GM18870 (cell line): ENCODE results near the gene PARVG.

ENCODE experiments used
- ATAC-seq: cut with Tn5 transposase; IDR thresholded peaks from one replicate; pipeline ENCODE4 v1.9.1; 2021; ENCODE audit warnings: moderate library complexity; ENCODE audit not compliant: unreplicated experiment

PARVG gene

DNA sequence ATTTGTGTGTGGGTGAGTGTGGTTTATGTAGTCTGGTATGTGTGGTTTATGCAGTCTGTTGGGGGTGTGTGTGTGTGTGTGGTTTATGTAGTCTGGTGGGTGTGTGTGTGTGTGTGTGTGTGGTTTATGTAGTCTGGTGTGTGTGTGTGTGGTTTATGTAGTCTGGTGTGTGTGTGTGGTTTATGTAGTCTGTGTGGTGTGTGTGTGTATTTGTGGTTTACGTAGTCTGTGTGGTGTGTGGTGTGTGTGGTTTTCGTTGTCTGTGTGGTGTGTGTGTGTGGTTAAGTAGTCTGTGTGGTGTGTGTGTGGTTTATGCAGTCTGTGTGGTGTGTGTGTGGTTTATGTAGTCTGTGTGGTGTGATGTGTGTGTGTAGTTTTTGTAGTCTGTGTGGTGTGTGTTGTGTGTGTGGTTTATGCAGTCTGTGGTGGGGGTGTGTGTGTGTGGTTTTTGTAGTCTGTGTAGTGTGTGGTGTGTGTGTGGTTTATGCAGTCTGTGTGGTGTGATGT is 26.2 kb upstream of the PARVG start:
- ATAC-seq = no peak

DNA sequence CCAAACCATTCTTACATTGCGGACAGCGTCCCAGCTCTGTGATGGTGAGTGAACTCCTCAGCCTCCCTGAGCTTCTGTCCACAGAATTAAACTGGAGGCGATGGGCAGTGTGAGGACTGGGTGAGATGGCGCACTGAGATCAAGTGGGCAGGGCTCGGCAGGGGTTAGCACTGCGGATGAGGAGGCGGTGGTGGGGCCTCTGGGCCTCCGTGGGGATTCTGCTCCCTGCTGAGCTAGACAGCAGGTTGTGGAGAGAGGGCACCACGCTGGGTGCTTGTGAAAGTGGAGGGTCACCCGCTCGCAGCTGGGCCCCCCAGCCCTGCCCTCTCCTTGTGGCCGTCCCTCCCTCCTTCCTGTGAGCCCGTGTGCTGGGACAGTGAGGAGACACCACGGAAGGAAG is 25.6 kb upstream of the PARVG start:
- ATAC-seq = no peak

DNA sequence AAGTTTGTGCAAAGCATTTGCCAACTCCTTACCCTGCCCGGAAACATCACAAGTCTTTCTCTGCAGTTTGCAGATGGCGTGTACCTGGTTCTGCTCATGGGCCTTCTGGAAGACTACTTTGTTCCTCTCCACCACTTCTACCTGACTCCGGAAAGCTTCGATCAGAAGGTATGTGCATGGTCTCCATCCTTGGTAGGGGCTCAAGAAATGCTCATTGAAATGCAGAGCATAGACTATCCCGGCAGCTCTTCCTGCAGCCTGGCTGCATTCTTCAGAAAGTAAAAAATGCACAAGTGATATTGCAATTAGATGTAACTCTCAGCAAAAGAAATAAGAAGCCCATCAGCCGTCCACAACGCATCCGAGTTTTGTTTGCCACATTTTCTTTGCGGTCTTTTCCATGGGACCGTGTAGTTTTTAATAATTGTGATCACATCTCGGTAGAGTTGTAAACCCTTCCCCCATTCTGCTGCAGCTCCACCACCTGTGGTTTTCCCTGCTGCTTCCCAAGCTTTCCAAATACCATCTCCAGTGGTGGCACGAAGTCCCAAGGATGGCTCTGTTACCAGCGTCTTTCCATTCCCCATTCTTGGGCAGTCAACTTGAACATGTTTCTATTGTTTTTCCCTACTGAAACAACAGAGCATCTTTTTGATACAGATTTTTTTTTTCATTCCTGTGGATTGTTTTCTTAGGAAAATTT is 22.7 kb upstream of the PARVG start:
- ATAC-seq = no peak

DNA sequence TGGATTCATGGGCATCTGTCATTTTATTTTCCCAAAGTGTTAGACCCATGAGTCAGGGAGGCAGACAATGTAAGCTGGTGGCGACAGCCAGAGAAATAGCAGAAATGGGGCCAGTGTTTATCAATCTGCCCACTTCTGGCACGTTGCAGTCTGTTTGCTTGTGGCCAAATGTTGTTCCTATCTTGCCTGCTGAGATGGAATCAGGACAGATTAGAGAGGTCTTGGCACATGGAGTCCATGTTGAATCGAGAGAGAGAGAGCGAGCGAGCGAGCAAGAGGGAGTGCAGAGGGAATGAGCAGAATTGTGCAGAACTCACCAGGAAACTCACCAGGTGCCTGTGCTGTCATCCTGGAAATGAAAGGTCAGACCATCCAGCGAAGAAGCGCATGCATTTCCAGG is 21.9 kb upstream of the PARVG start:
- ATAC-seq = no peak

DNA sequence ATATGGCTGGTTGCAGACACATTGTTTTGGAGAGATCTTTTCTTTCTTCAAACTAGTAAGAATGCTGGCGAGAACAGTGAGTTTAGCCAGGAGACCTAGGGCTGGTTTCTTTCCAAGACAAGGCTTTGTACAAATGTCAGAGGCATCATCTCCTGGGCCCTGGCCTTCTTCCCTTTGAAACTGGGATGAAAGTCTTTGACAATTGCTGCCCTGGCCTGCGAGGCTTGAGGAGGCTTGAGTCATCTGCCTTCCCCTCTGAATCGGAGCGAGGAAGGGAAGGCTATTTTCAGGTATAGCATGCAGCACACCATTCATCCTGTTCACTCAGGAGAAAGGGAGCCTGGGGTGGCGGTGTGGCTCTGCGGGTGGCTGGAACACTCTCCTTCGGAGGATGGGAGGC is 21.5 kb upstream of the PARVG start:
- ATAC-seq = no peak

DNA sequence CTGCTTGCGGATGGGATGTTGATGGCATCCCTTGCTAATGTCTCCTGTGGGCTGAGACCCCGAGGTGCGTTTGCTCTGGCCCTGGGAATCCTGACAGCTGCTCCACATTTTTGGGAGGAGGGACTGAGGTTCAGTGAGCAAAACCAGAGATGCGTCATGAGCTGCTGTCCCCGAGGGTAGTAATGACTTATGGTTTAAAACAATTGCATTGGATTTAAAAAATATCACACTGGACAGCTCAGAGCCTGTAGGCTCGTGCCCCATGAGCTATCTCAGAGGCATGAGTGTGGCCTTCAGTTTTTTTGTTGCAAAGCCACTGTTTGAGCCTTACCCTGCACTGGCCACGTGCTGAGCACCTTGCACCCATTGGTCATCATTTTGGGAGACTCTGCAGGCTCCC is 20.9 kb upstream of the PARVG start:
- ATAC-seq = no peak

DNA sequence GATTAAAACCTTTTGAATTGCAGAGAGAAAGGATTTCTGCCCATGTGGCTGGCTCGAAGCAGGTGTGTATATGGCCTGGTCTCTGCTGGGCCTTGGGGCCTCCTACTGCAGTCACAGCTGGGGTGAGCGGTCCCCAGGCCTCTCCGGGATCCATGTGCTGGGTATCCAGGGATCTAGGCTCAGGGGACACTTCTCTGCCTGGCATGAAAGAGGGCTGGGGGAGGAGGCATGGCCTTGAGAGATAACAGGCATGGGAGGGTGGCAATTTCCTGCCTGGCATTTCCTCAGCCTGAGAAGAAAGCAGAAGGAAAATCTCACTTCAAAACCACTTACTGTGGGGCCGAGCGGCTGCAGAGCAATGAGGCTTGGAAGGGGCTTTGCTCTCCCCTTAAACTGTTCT is 20.3 kb upstream of the PARVG start:
- no peak for ATAC-seq

DNA sequence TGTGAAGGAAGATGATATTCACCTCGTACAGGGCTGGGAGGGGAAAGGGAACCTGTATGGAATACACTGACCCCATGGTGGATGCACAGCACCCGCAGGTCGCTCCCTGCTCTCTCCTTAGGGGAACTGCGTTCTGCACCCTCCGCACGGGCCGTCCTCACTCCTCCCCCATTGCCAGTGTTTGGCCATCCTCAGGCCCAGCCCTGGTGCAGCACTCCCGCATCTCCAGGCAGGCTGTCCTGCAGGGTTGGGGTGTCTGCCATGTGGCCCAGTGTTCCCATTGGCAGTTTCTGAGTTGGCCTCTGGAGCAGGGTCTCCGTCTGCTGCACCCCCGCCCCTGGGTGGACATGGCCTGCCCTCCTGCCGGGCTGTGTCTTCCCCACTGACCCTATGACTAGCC is 19.1 kb upstream of the PARVG start:
- no peak for ATAC-seq

DNA sequence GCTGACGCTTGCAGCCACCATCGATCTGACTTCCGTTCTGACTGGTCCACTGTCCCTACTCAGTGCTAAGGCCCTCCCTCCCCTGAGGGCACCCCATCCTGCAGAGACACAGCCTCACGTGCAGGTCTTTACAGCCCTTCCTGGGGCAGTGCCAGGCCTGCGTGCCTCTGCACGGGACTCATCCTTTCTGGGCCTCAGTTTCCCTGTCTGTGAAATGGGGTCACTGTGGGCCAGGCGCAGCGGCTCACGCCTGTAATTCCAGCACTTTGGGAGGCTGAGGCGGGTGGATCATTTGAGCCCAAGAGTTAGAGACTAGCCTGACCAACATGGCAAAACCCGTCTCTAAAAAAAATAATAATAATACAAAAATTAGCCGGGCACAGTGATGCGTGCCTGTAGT is 17.8 kb upstream of the PARVG start:
- ATAC-seq = no peak

DNA sequence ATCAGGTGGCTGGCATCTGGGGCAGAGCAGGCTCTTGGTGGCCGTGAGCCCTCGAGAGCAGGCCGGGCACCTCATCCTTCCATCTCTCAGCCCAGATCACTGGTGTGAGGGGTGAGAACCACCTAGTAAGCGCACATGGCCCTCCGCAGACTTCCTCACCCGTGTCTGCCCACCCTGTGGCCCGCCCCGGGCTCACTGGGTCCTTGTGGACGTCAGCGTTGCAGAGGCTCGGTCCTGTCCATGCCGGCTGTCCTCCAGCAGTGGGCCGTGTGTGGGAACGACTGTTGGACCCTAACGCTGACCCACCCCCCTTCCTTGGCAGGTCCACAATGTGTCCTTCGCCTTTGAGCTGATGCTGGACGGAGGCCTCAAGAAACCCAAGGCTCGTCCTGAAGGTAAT is 17.2 kb upstream of the PARVG start:
- ATAC-seq = no peak

DNA sequence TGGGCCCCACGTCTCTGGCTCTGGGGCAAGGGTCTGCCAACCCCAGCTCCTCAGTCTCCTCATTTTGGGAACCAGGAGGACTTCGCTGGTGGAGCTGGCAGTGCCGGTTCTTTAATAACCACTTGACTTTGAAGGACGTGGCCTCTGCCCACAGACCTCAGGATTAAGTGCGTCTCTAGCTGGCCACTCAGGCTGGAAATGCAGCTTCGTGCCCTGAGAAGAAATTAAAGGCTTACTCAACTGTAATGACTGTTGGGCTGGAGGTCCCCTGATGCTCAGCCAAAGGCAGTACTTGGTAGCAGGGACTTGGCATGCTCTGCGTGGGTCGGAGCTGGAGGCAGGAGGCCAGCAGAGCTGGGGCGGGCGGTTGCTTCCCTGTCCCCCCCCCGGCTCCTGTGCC is 16.7 kb upstream of the PARVG start:
- no peak for ATAC-seq

DNA sequence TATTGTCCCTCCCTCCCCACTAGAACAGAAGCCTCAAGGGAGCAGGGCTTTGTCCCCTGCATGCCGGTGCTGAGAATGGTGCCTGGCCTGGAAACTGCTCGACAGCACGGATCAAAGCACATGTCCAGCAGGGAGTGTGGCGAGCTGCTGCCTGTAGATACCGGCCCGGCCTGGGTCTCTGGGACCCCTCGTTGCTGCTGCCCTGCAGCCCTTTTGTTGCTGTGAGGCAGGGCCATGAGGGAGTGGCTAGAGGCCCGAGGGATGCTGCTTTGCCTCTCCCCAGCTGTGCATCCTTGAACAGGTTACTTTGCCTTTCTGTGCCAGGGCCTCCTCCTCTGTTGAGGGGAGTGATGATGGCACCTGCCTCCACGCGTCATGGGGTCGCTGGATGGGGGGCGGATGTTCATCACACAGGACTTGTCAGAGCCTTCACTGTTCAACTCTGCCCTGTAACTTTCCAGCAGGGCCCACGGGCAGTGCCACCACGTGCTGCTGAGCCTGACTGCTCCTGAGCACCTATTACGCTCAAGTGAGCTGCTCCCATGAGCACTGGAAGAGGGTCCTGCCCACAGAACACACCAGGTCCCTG is 15.3 kb upstream of the PARVG start:
- no peak for ATAC-seq

DNA sequence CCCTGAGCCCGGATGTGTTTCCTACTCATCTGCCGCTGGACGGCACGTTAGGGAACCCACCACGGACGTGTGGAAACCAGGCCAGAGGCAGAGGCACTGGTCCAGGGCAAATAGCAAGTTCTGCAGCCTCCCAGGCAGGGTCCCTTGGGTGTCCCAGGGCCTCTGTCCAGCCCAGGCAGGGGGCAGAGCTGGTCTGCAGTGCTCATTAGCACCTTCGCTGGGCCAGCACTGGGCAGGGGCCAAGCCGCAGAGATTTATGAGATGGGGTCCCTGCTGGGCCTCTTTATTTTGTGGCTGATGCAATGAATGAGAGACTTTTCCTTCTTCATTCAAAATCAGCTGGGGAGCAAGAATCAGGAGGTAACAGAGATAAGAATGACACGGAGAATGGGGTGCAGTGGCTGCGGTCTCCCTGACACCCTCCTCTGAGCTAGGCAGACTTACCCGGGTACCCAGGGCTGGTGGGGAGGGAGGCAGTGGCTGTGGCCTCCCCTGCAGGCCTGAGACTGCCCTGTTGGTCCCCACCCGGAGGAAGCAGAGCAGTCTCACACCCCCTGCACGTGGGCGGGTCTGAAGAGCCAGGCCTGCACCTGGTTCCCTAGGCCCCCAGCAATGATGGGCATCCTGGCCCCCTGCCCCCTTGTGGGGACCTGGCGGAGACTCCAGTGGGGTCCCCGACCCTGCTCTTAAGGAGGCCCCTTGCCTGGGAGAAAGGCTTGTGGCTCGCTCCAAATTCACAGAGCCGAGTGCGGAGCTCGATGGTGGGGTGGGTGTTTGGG is 14.0 kb upstream of the PARVG start:
- no peak for ATAC-seq

DNA sequence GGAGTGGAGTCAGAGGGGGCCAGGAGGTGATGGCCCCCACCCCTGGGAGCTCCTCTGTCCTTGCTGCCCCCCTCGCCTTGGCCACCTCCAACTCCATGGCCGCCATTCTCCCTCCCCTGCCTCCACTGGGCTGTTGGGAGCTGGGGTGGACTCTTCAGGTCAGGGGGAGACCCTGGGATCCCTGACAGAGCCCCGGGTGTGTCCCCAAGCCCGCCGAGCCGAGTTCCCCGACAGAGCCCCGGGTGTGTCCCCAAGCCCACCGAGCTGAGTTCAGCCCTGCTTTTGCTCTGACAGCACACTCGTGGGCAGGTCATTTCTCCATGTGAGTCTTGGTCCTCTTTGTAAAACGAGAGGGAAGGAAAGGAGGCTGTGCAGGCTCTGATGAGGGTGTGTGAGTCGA is 13.2 kb upstream of the PARVG start:
- no peak for ATAC-seq

DNA sequence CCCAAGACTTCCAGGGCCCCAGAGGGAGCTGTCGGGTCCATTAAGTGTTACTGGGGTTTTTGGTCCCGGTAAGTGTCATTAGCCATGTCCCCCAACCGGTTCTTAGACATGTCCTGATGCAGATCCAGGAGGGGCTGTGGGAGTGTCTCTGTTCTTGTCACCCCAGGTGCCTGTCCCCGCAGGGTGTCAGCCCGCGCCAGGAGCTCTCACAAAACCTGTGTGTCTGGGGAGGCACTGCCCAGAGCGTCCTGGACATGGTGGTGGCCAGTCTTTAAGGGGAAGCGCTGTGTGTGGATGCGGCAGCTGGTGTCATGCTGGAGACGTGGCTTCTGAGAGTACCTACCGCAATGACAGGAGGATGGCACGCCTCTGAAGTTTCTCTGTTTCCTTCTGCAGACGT is 12.5 kb upstream of the PARVG start:
- ATAC-seq = no peak

DNA sequence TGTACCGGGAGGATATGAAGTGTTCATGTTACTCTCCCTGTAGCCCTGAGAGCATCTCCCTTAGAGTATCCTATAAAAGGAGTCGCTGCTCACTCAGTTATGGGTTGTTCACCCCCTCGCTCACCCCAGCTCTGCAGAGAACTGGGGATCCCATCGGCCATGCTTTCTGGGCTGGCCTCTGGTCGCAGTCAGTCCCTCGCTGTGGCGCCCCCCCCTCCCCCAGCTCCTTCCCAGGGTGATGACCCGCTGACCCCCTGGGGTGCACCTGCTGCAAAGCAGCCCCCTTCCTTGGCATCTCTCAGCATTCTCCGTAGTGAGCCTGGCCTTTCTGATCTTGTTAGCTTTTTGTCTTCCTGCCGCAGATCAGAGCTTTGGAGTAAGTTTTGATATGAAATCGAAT is 10.3 kb upstream of the PARVG start:
- ATAC-seq = no peak

DNA sequence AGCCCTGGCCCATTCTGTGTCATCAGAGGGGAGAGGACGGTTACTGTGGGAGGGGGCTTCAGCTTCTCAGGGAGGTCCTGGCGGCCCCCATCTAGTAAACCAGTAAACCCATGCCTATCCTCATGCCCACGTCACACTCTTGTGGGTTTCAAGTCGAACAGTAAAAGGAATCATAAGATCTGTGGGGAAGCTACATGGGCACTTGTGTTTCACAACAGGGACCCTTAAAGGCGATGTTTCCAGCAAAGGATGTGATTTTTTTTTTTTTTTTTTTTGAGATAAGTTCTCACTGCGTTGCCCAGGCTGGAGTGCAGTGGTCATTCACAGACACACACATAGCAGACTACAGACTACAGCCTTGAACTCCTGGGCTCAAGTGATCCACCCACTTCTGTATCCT is 9.2 kb upstream of the PARVG start:
- ATAC-seq = no peak

DNA sequence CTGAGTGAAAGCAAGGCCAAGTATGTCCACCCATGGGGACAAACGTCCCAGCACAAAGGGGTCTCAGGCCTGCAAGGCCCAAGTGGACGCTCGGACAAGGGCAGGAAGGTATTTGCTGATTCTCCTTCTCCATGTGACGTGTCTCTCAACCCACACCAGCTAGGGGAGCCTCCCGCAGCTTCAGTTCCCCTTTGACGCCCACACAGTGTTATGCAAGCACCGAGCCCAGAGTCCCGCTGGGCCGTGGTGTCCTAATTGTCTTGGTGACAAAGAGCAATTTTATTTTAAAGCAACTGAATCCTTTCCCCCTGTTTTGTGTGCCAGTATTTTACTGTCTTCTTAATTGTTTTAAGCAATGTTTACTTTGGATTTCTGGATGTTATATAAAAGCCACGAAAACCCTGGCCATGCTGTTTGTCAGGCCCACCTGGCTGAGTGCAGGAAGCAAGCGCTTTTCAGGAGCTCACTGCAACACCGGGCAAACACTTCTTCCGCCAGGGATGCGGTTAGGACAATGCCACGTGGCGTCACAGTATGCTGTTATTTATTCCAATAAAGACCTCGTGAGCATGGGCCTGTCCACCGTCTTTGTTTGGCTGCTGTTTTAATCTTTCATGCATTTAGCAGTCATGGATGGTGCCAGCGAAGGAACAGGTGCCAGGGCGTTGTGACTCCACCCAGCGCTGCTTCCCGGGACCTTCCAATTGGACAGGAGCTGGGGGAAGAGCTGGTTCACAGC is 8.2 kb upstream of the PARVG start:
- no peak for ATAC-seq

DNA sequence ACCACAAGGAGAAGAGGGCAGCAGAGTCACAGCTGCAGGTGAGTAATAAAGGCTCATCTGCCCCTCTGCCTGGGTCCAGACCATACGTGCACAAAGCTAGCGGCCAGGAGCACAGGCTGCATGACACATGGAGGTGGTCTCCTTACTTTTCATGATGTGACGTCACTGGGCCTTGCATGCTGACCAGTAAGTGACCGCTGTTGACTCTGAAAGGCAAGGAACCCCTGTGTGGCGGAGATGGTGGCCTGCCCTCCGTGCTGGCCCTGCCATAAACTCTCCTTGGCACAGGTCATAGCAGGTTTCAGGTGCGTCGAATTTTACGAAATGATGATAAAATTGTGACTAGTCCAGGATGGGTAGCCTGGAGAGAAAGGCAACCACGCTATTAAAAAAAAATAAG is 7.6 kb upstream of the PARVG start:
- ATAC-seq = no peak

DNA sequence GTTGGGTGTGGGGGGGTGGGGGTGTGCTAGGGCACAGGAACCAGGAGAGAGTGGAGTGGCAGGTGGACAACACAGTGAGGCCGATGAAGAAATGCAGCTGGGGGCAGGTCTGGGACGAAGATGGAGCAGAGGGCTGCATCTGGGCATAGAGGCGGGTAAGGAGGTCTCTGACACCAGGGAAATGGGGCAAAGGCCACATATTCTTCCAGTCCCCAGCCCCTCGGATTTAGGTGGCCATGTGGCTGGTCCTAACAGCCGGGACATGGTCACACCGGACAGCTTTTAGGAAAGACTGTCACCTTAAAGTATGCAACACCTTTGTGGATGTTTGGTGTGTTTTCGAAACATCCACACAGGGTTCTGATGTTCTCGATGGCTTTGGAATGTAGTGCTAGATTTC is 5.0 kb upstream of the PARVG start:
- no peak for ATAC-seq

DNA sequence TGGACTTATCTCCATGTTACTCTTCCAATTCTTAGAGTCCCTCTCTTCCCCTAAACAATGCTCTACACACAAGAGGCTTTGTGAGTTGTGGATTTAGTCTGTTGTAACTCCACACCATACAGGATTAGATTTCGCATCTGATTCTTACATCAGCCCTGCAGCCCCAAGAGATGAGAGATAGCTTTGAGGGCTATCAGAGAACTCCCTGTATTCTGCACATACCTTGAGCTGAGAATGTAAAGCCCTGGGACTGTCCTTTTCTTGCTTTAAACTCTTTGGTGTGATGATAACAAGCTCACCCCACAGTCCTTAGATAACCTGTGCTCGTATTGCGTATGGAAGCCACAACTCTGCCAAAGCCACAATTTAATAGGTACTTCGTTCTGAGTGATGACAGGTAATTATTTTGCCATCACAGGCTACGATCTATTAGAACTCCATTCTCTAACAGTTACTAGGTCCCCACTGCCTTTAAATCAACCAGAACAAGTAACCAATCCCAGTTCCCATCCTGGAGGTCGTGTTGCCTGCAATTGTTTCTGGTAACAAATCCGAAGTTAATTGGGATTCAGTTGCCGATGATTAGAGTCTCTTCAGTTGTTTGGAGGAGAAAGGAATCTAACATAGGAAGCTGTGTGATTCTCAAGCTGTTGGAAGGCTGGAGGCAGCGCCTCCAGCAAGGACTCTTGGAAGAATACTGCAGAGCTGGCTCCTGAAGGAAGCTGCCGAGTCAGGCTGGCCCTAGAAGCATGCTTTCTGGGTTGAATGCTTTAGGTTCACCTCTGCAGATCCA is 1.3 kb upstream of the PARVG start:
- no peak for ATAC-seq
